T follicular helper cell (primary cell): ENCODE data around the gene CFAP107.

Experiments used
- DNase-seq: peaks from one replicate; pipeline ENCODE4 v3.0.0-alpha.2; 2020; ENCODE audit warnings: low read depth

The CFAP107 gene

DNA sequence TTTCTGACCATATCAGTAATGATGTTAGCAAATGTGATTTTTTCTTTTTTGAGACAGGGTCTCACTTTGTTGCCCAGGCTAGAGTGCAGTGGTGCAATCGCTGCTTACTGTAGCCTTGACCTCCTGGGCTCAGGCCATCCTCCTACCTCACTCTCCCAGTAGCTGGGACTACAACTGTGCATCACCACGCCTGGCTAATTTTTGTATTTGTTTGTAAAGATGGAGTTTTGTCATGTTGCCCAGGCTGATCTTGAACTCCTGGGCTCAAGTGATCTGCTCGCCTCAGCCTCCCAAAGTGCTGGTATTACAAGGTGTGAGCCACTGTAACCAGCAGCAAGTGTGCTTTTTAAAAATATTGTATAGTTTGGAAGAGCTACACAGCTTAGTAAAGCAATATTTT lies 4.1 kb upstream of the CFAP107 start:
- no peak for DNase-seq

DNA sequence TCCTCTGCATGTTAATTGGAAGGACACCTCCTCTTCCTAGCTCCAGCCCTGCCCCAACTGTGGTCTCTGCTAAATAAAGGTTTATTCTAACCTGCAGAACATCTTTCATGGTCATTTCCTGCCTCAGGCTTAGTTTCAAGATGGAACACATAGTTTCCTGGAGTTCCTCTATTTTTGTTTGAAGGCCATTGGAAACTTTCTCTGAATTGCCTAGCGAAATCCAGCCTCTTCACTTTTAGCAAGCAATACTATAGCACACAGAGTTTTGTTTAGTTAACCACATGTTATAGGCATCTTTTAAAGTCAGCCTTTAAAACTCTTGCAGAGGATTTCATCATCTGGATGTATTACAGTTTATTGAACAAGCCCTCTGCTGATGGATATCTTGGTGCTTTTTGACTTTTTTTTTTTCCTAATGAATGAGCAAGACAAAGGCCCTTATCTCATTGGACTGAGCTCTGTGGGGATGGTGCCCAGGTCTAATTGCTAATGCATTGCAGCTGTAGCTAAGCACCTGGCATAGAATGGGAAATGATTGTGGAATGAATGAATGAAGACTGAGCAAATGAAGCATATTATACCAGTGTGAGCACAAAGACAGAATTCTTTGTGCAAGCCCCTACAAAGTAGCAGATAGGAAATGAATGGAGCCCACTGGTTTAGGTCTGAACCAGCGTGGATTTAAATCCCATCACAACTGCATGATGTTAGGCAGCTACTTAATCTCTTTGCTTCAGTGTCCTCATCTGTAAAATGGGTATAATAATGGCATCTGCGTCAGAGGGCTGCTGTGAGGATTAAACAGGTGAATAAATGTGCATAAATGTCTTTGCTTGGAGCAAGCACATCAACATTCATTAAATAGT lies 641 bp upstream of the CFAP107 start:
- no peak for DNase-seq

DNA sequence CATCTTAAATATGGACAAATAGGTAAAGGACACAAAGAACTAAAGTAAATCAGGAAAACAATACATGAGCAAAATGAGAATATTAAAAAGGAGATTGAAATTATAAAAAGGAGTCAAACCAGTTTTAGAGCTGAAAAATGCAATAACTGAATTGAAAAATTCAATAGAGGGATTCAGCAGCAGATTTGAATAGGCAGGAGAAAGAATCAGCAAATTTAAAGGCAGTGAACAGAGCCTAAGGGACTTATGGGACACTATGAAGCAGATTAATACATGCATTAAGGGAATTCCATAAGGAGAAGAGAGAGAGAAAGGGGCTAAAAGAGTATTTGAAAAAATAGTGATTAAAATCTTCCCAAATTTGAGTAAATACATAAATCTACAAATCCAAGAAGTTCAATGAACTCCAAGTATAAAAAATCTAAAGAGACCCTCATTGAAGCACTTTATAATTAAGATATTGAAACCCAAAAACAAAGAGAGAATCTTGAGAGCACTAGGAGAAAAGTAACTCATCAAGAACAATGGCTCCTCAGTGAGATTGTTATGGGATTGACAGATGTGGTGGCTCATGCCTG lies 2.9 kb downstream of the CFAP107 start:
- DNase-seq, result no peak

- DNase-seq, result no peak
Measured at GRCh38 chr1:12754738-12755137, 8.7 kb downstream of the CFAP107 start.

GRCh38 chr1:12756273-12756672 lies 10.3 kb downstream of the CFAP107 start:
- no peak for DNase-seq

DNA sequence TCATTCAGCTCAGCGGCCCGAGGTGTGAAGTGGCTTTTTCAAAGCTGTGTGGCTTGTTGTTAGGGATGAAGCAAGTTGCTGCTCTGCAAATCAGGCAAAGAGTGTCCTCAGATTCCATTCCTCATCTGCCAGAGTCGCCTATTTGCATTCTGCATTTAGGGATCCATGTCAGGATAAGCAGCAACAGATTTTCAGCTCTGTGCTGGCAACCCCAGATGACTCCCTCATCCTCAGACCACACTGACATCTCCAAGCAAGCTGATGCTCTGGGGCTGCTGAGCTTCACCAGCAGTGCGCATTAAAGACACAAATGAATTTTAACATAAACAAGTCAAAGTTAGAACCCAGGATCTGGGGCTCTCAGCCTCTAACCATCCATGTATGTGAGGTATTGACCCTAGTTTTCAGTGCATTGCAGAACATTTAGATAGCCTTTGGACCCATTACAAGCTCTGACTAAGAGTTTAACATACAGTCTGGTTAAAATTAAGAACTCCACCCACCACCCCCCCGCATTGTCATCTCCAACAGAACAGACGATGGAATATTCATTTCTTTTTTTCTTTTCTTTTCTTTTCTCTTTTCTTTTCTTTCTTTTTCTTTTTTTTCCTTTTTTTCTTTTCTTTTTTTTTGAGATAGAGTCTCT lies 10.9 kb downstream of the CFAP107 start:
- no peak for DNase-seq

DNA sequence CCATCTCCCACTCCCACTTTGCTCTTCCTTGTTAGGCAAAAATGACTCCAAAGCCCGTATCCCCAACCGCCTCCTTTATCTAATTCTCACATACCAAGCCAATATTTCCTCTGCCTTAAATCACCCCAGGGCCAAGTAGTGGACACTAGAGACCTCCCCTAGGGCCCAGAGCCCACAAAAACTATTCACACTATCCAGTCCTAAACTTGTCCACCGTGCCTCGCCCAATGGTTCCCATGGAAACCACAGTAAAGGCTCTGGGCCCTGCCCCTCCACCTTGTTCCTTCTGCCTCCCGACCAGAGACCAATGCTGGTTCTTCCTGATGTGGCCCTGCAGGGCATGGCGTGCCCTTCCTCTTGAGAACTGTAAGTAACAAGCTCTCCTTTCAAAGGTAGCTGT lies 11.8 kb downstream of the CFAP107 start:
- DNase-seq, result no peak

- no peak for DNase-seq
Measured at GRCh38 chr1:12760256-12760795, 14.3 kb downstream of the CFAP107 start.

GRCh38 chr1:12761781-12762180 lies 15.8 kb downstream of the CFAP107 start:
- no peak for DNase-seq

GRCh38 chr1:12762766-12763165 lies 16.8 kb downstream of the CFAP107 start:
- DNase-seq, result no peak

DNA sequence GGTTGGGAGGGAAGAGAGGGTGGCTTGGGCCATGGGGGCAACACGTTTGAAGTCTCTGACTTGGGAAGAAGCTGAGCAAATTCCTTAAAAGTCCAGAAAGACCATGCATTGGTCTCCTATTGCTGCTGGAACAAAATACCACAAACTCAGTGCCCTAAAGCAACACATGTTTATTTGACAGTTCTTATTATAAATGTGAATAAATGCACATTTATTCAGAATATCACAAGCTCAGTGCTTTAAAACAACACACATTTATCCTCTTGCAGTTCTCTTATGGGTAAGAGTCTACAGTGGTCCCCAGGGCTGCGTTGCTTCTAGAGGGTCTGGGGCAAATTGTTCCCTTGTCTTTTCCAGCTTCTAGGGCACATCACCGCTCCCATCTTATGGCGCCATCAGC lies 17.5 kb downstream of the CFAP107 start:
- no peak for DNase-seq

GRCh38 chr1:12764016-12764415 lies 18.0 kb downstream of the CFAP107 start:
- DNase-seq, result no peak

- no peak for DNase-seq
Measured at GRCh38 chr1:12769031-12769430, 23.0 kb downstream of the CFAP107 start.

DNA sequence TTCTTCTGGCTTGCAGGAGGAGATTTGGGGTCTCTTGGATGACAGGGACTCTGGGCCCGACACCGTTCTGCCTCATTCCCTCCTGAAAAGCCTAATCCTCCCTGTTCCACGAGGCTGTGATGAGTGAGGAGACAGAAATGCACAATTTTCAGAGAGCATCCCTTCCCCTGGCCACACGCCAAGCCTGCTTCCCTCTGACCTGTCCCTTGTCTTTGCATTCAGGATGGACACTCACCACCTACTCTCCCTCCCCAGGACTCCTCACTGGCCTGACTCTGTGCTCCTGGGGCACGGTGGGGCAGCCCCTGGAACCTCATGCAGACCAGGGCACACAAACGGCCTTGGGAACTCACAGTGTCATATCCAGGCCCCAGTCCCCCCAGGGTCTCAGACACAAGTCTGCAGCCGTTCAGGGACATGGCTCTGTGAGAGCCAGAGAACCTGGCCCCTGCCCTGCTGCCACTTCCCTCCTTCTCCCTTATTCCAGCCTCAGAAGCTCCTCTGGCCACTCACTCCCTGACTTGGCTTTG lies 24.0 kb downstream of the CFAP107 start:
- DNase-seq, result no peak

DNA sequence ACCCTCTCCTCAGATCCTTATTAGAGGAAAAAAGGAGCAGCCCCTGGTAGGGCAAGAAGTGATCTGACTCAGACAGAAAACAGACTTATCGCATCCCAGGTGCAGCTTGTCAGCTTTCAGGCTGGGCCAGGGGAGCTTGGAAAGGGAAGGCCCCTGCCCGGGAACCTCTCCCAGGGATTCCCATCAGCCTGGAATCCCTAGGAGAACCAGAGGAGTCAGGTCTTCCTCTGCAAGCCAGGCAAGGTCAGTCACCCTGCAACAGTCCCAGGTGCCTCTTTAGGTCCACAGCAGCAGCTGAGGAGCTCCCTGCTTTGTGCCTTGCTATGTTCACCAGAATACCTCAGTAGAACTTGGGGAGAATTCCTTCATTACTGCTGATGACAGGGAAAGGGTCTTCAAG lies 24.6 kb downstream of the CFAP107 start:
- DNase-seq, result no peak

DNA sequence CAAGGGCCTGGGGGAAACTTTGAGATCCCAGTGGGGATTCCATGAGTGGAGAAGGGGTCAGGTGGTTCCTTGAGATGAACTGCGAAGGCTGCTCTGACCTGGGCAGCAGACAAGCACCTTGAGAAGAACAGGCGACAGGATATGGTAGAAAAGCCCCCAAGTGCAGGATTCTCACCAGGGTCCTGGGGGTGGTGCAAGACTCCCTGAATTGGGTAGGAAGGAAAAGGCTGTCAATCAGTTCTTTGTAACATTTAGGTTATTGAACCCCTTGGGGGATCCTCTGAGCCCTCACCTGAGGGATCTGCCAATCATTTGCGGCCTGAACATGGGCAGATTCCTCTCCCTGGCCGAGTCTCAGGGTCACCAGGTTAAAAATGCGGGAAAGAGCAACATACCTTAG lies 25.2 kb downstream of the CFAP107 start:
- no peak for DNase-seq

DNA sequence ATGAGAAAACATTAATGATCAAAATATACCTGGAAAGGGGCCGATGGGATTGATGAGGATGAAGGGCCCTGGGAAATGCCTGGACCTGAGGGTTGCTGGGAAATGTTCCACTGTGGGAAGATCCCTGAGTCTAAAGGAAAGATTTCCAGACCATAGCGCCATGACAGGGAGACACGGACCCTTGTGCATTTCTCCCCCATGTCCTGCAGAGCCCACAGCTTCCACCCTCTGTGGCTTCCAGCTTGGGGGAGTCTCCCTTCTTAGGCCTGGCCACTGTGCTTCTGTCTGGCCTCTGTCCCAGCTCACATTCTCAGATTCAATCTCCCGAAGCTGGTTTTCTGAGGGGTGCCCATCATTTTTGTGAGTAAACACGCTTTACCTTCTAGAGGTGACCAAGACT lies 26.5 kb downstream of the CFAP107 start:
- no peak for DNase-seq

DNA sequence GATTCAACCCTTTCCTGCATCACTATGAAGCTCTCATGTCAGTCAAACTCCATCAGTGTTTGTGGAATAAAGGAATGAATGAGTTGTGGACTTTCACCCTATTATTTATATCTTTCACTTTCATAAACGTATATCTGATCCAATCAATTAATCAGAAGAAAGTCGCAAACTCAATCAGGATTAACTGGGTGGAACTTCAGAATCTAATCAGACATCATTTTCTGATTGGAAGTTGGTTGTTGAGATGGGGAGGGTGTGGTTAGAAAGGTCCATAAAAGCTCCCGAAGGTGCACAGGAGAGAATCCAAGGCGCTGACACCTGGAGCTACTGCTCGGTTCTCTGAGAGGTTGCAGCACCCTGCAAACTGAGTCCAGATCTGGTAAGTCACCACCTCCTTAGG lies 27.4 kb downstream of the CFAP107 start, which contains the start of gene PRAMEF12:
Gene PRAMEF12 (plus strand): TSS at position 301 of the 400 bp plus-strand sequence. CDS start 1,130 bp downstream, outside the sequence.
- no peak for DNase-seq

DNA sequence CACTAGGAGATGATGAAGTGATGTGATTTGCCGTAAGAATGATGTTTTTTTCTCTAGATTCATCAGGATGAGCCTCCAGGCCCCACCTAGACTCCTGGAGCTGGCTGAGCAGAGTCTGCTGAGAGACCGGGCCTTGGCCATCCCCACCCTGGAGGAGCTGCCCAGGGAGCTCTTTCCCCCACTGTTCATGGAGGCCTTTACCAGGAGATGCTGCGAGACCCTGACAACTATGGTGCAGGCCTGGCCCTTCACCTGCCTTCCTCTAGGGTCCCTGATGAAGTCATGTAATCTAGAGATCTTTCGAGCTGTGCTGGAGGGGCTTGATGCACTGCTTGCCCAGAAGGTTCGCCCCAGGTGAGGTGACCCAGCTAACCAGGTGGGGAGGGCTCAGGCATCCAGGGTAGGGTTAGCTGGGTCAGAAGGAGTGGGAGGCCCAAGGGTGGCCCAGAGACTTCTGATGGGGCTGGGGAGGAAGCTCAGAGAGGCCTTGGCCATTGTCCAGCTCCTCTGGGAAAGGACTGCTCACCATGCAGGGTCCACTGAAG lies 28.9 kb downstream of the CFAP107 start:
- no peak for DNase-seq

DNA sequence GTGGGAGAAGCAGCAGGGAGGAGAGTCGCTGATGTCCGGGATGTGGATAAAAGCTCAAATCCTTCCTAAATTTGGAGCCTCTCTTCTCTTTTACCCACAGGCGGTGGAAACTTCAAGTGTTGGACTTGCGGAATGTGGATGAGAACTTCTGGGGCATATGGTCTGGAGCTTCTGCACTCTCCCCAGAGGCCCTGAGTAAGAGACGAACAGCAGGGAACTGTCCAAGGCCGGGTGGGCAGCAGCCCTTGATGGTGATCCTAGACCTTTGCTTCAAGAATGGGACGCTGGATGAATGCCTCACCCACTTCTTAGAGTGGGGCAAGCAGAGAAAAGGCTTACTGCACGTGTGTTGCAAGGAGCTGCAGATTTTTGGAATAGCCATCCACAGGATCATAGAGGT lies 29.4 kb downstream of the CFAP107 start:
- DNase-seq, result no peak

- DNase-seq, result no peak
Measured at GRCh38 chr1:12776801-12777557, 31.0 kb downstream of the CFAP107 start.
